Heart left ventricle (tissue), 16 donors: Measurements from ENCODE around the gene ATP1B3. TPM values are rescaled to one million over a fixed set of nuclear protein-coding genes. Genes with fewer than 3 reads are reported as not detected.
A peak's percentile ranks its signal among the peaks of the same experiment; 100 is the strongest.

ENCODE experiments used
- ATAC-seq, 4 donors: fragments of 200-7000 bp; cut with Tn5 transposase; one replicate each; pipeline ENCODE4 v1.9.1; 2020 to 2022; ENCODE audit warnings: moderate library complexity in 4 of 4, mild to moderate bottlenecking in 3 of 4, moderate number of reproducible peaks in 1 of 4
- DNase-seq, 5 donors: peaks; one replicate each; pipeline ENCODE4 v3.0.0-alpha.2; 2020
- H3K27ac ChIP-seq, 12 donors: fragments of 200-600 bp; sonication (generic) in 4 of 12; one replicate each; pipeline versions ENCODE4 v1.5.0 to v1.8.0; 2016 to 2022; ENCODE audit warnings: mild to moderate bottlenecking in 2 of 12
- H3K27me3 ChIP-seq, 9 donors: fragments of 200-600 bp; sonication (generic) in 2 of 9; one replicate each; pipeline versions ENCODE4 v1.5.1 to v1.8.0; 2016 to 2022; ENCODE audit warnings: mild to moderate bottlenecking in 3 of 9
- H3K36me3 ChIP-seq, 9 donors: fragments of 200-600 bp; sonication (generic) in 2 of 9; one replicate each; pipeline versions ENCODE4 v1.5.0 to v1.8.0; 2018 to 2022; ENCODE audit warnings: mild to moderate bottlenecking in 2 of 9
- H3K4me1 ChIP-seq, 12 donors: fragments of 200-600 bp; sonication (generic) in 4 of 12; one replicate each; pipeline versions ENCODE4 v1.5.0 to v1.8.0; 2016 to 2022; ENCODE audit warnings: mild to moderate bottlenecking in 3 of 12
- H3K4me3 ChIP-seq, 12 donors: fragments of 200-600 bp; sonication (generic) in 4 of 12; one replicate each; pipeline versions ENCODE4 v1.5.0 to v1.8.0; 2017 to 2022; ENCODE audit warnings: mild to moderate bottlenecking in 9 of 12, moderate library complexity in 4 of 12
- H3K9me3 ChIP-seq, 12 donors: fragments of 200-600 bp; sonication (generic) in 4 of 12; one replicate each; pipeline versions ENCODE4 v1.5.0 to v1.8.0; 2016 to 2022; ENCODE audit warnings: mild to moderate bottlenecking in 1 of 12
- CTCF ChIP-seq, 12 donors: fragments of 200-600 bp; sonication (generic) in 4 of 12; IDR thresholded peaks; one replicate each; pipeline versions ENCODE4 v1.5.0 to v1.8.0; 2018 to 2022; ENCODE audit warnings: antibody characterized with exemption in 12 of 12, mild to moderate bottlenecking in 5 of 12
- POLR2A ChIP-seq, 2 donors: fragments of 450-650 bp; IDR thresholded peaks; one replicate each; pipeline ENCODE4 v1.6.1; 2017; ENCODE audit warnings: antibody characterized with exemption in 2 of 2, mild to moderate bottlenecking in 2 of 2, moderate library complexity in 2 of 2
- WGBS, 4 donors: extraction: QIAGEN DNeasy Blood & Tissue Kit in 2 of 4; methylation state at CpG; one replicate each; pipeline versions ENCODE4 v1.1.5 to v1.1.7; 2013 to 2018; 5-methylcytosine and 5-hydroxymethylcytosine counted together
- intact Hi-C, 10 donors: fragments of 100-400 bp; cut with DNase I; formaldehyde crosslinking; loops; one replicate each; pipeline versions ENCODE4 v1.11.1 to v1.14.2; 2022
- polyA plus RNA-seq, 2 donors: library from polyadenylated mRNA; stranded (reverse); fragments of 200-250 nt; gene quantifications; one replicate each; pipeline ENCODE4 v1.2.3, GENCODE V29; 2013
- total RNA-seq, 9 donors: library from RNA; depleted of rRNA in 2 of 9; stranded (reverse); fragments of >200 nt in 2 of 9; fragmentation: NEBNext Ultra II Directional in 3 of 9; extraction: Animal tissue kit (Norgen Biotek cat#: 25700) in 3 of 9; gene quantifications; one replicate each; pipeline versions ENCODE4 v1.1.0 to v1.2.4, GENCODE V29; 2016 to 2023
- donor health status: ischemic (EF 13 %, LVEDD 7.1; RV severe dilation, severe dysfunction).
- donor health status: healthy with polysubstance abuse.
- donor health status: DM: no; HTN: yes; CAD: no.
- donor health status: DM: no; HTN: no; CAD: no.
- donor health status: ischemic (EF 25% LVEDD 6.9; RV normal size, moderate dysfunction).
- donor health status: ischemic (EF 25% LVEDD 5.7; RV mildly dilated, moderate dysfunction).
- donor health status: healthy.
- donor health status: DM: yes; HTN: yes; CAD: no.
- donor health status: ischemic (EF 35%, LVEDD 5.7; RV mildly dilated, moderate dysfunction).
- donor health status: nonischemic (EF 11% LVEDD 7.7; RV severe dilation, severe dysfunction).
- donor health status: DM: yes; HTN: yes; CAD: no.
- donor health status: PGD.
- donor health status: ischemic (EF 29% LVEDD 5.4; RV normal size, mild dysfunction).
- donor health status: nonischemic (EF 23%, LVEDD 6.1; RV moderate dilation, normal function).

ATP1B3 gene
- total and polyA plus RNA-seq, 11 donors: 19.1 to 90.0 (median 46.1) TPM

- intact Hi-C loops: no loop called here
- Histone ChIP-seq H3K27me3 (no peaks in the 10 kb centered on the region), H3K4me3 (no peak overlapping the region), H3K27ac (no peak overlapping the region), H3K4me1 (peaks cover 0 to 6% (median 0%) of the 10 kb centered on the region in 12 donors), H3K9me3 (peaks cover 0 to 3% (median 0%) of the 10 kb centered on the region in 12 donors), H3K36me3 (peaks cover 0 to 18% (median 0%) of the 10 kb centered on the region in 9 donors)
- no peak for DNase-seq
- 70 to 92% (median 86%) methylated on average over 5 of the region's 5 CpGs for WGBS, 4 donors
- ATAC-seq: peak in 1 of 4 donors; percentile 21
- TF ChIP-seq CTCF (IDR thresholded peaks at IDR 0.05) (no peak), POLR2A (IDR thresholded peaks at IDR 0.05) (no peak)
These were observed 18.2 kb downstream of the ATP1B3 start for GRCh38 chr3:141894524-141895176.

- 95 to 100% (median 98%) methylated on average over 3 of the region's 3 CpGs for WGBS, 4 donors
These were observed 19.3 kb downstream of the ATP1B3 start for GRCh38 chr3:141895731-141896130.

GRCh38 chr3:141898908-141899307 is 22.5 kb downstream of the ATP1B3 start:
- Histone ChIP-seq H3K9me3 (peaks cover 0 to 9% (median 0%) of the 10 kb centered on the region in 12 donors), H3K36me3 (peaks cover 0 to 18% (median 3%) of the 10 kb centered on the region in 9 donors), H3K4me3 (no peak overlapping the region), H3K27ac (no peak overlapping the region), H3K4me1 (peaks cover 0 to 6% (median 0%) of the 10 kb centered on the region in 12 donors), H3K27me3 (no peaks in the 10 kb centered on the region)
- TF ChIP-seq CTCF (IDR thresholded peaks at IDR 0.05) (no peak), POLR2A (IDR thresholded peaks at IDR 0.05) (no peak)
- ATAC-seq: no peak
- intact Hi-C loops: no loop called here
- 97 to 100% (median 98%) methylated on average over 1 of the region's 1 CpG for WGBS, 4 donors
- DNase-seq: no peak

More at GRCh38 chr3:141895731-141896130, 19.3 kb downstream of the ATP1B3 start:
- intact Hi-C loops: no loop called here
- H3K9me3 ChIP-seq: peaks cover 0 to 9% (median 0%) of the 10 kb centered on the region in 12 donors
- ATAC-seq (no peak), DNase-seq (no peak)
- H3K4me1 ChIP-seq: peaks cover 0 to 6% (median 0%) of the 10 kb centered on the region in 12 donors
- peaks cover 0 to 18% (median 0%) of the 10 kb centered on the region in 9 donors for H3K36me3 ChIP-seq
- no peaks in the 10 kb centered on the region for H3K27me3 ChIP-seq
- no peak overlapping the region for H3K4me3 ChIP-seq
- H3K27ac ChIP-seq: no peak overlapping the region
- no peak for TF ChIP-seq CTCF (IDR thresholded peaks at IDR 0.05)
- TF ChIP-seq POLR2A (IDR thresholded peaks at IDR 0.05): no peak

GRCh38 chr3:141900343-141900742 is 23.9 kb downstream of the ATP1B3 start:
- H3K4me1 ChIP-seq: peaks cover 0 to 4% (median 0%) of the 10 kb centered on the region in 12 donors
- intact Hi-C loops: no loop called here
- no peaks in the 10 kb centered on the region for H3K27me3 ChIP-seq
- H3K4me3 ChIP-seq: no peak overlapping the region
- H3K36me3 ChIP-seq: peaks cover 0 to 19% (median 4%) of the 10 kb centered on the region in 9 donors
- TF ChIP-seq CTCF (IDR thresholded peaks at IDR 0.05): no peak
- no peak for TF ChIP-seq POLR2A (IDR thresholded peaks at IDR 0.05)
- DNase-seq: no peak
- ATAC-seq: peak in 1 of 4 donors; percentile 10
- no peak overlapping the region for H3K27ac ChIP-seq
- WGBS, 4 donors: 98 to 100% (median 100%) methylated on average over 3 of the region's 3 CpGs
- peaks cover 0 to 9% (median 0%) of the 10 kb centered on the region in 12 donors for H3K9me3 ChIP-seq
